Thymus (tissue), 11 donors: Measurements from ENCODE around the gene INHBC. TPM values are rescaled to one million over a fixed set of nuclear protein-coding genes. Genes with fewer than 3 reads are reported as not detected.
A peak's percentile ranks its signal among the peaks of the same experiment; 100 is the strongest.

Experiments
- DNase-seq, 9 donors: peaks; one replicate each; pipeline ENCODE4 v3.0.0-alpha.2; 2013; ENCODE audit warnings: low spot score in 9 of 9, low read depth in 6 of 9, missing footprints in 1 of 9
- H3K27ac ChIP-seq, 2 donors: one replicate each; pipeline ENCODE4 v1.5.1; 2013; ENCODE audit warnings: control low read depth in 1 of 2, low read depth in 1 of 2, low read length in 1 of 2, mild to moderate bottlenecking in 1 of 2, moderate library complexity in 1 of 2
- H3K27me3 ChIP-seq, 2 donors: one replicate each; pipeline ENCODE4 v1.5.1; 2013; ENCODE audit warnings: low read length in 1 of 2; ENCODE audit not compliant: control insufficient read depth in 2 of 2, insufficient read depth in 1 of 2
- H3K36me3 ChIP-seq, 2 donors: one replicate each; pipeline ENCODE4 v1.5.1; 2013; ENCODE audit warnings: low read length in 1 of 2, mild to moderate bottlenecking in 1 of 2, moderate library complexity in 1 of 2; ENCODE audit not compliant: control insufficient read depth in 2 of 2, insufficient read depth in 2 of 2
- H3K4me1 ChIP-seq, 2 donors: one replicate each; pipeline ENCODE4 v1.5.1; 2013; ENCODE audit warnings: low read length in 2 of 2; ENCODE audit not compliant: control insufficient read depth in 2 of 2, insufficient read depth in 2 of 2
- H3K4me3 ChIP-seq, 2 donors: one replicate each; pipeline ENCODE4 v1.5.1; 2013; ENCODE audit warnings: low read length in 2 of 2, control low read depth in 1 of 2, mild to moderate bottlenecking in 1 of 2
- H3K9me3 ChIP-seq, 2 donors: one replicate each; pipeline ENCODE4 v1.5.1; 2013; ENCODE audit warnings: low read length in 1 of 2, mild to moderate bottlenecking in 1 of 2; ENCODE audit not compliant: control insufficient read depth in 2 of 2, insufficient read depth in 1 of 2
- WGBS: extraction: QIAGEN DNeasy Blood & Tissue Kit; methylation state at CpG from one replicate; pipeline ENCODE4 v1.1.7; 2013; 5-methylcytosine and 5-hydroxymethylcytosine counted together
- polyA plus RNA-seq: library from polyadenylated mRNA; stranded (reverse); fragments of 200-250 nt; gene quantifications from one replicate; pipeline ENCODE4 v1.2.3, GENCODE V29; 2013
- total RNA-seq: library from RNA; stranded (reverse); fragments of 120-200 nt; gene quantifications from one replicate; pipeline ENCODE4 v1.2.4, GENCODE V29; 2013
- donor health status: healthy.

The INHBC gene
- total and polyA plus RNA-seq, 2 donors, result 0.05 TPM; not detected in 1

DNA sequence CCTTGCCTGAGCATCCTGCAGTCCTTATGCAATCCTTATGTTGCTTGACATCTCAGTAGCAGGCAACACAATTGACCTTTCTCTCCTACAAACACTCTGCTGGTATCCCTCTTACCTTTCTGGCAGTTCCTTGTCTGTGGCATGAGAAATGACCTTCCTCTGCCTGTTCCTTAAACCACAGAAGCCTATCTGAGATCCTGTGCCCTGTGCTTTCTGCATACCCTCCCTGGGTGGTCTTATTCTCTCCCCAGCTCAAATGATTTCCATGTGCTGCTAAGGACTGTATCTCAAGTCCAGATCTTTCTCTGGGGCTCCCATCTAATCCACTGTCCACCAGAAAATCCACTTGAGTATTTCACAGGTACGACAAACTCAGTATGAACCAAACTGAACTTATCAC lies 47.1 kb downstream of the INHBC start:
- peaks cover 21 to 48% of the 10 kb centered on the region in 2 donors for H3K4me1 ChIP-seq
- DNase-seq, result no peak
- peaks cover 0 to 2% of the 10 kb centered on the region in 2 donors for H3K27me3 ChIP-seq
- WGBS, result 91% methylated on average over 1 of the region's 1 CpG
- H3K36me3 ChIP-seq, result no peaks in the 10 kb centered on the region
- H3K27ac ChIP-seq, result peak overlapping the region; percentile 1 to 15
- H3K9me3 ChIP-seq, result no peaks in the 10 kb centered on the region
- H3K4me3 ChIP-seq, result no peak overlapping the region

DNA sequence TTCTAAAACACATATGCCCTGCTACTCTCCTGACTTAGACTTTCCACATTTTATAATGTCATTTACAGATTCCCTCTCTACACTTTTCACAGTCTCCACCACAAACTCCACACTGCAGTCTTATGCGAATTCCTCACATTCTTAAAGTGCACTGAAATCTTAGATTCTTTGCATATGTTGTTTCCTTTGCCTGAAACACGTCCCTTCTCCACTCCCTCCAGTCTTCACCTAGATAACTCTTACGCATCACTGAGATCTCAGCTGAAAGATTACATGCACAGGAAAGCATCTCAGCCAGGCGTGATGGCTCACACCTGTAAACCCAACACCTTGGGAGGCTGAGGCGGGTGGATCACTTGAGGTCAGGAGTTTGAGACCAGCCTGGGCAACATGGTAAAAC lies 48.9 kb downstream of the INHBC start:
- no peak overlapping the region for H3K27ac ChIP-seq
- H3K36me3 ChIP-seq, result no peaks in the 10 kb centered on the region
- peaks cover 18 to 40% of the 10 kb centered on the region in 2 donors for H3K4me1 ChIP-seq
- 92% methylated on average over 5 of the region's 5 CpGs for WGBS
- DNase-seq, result no peak
- no peaks in the 10 kb centered on the region for H3K27me3 ChIP-seq
- no peak overlapping the region for H3K4me3 ChIP-seq
- H3K9me3 ChIP-seq, result no peaks in the 10 kb centered on the region

DNA sequence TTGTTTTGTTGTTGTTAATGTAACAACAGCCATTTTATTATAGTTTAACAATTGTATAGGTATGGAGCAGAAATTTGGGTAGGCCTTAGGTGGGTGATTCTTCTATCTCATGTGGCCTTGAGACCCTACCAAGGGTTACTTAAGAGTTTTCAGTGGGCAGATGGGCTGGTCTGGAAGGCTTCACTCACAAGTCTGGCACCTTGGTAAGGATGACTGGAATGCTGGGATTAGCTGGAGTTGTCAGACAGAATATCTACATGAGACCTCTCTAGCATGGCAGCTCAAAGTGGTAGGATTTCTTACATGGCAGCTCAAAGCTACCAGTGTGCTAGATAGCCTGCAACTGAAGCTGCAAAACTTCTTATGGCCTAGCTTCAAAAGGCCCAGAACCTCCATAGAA lies 51.1 kb downstream of the INHBC start:
- Histone ChIP-seq H3K36me3 (peaks cover 15 to 17% of the 10 kb centered on the region in 2 donors), H3K27ac (no peak overlapping the region), H3K4me1 (peaks cover 8 to 28% of the 10 kb centered on the region in 2 donors), H3K4me3 (no peak overlapping the region), H3K9me3 (no peaks in the 10 kb centered on the region), H3K27me3 (no peaks in the 10 kb centered on the region)
- DNase-seq, result no peak

- no peak for DNase-seq
- no peak overlapping the region for H3K4me3 ChIP-seq
- no peaks in the 10 kb centered on the region for H3K27me3 ChIP-seq
- 96% methylated on average over 27 of the region's 27 CpGs for WGBS
- no peak overlapping the region for H3K27ac ChIP-seq
- H3K9me3 ChIP-seq, result no peaks in the 10 kb centered on the region
- peaks cover 27 to 29% of the 10 kb centered on the region in 2 donors for H3K36me3 ChIP-seq
- peaks cover 8 to 17% of the 10 kb centered on the region in 2 donors for H3K4me1 ChIP-seq
Measured at GRCh38 chr12:57487055-57487596, 52.5 kb downstream of the INHBC start.

GRCh38 chr12:57487597-57488401 lies 53.2 kb downstream of the INHBC start, which contains the start of gene MARS1:
Gene MARS1 (plus strand): TSS chr12:57488068. CDS start chr12:57488091, 23 bp downstream.
- peak in 8 of 9 donors; percentile 89 to 98 (median 94) for DNase-seq
- Histone ChIP-seq H3K36me3 (peaks cover 32 to 34% of the 10 kb centered on the region in 2 donors), H3K27me3 (no peaks in the 10 kb centered on the region), H3K27ac (peak within 1 kb of the TSS; percentile 26 to 79), H3K4me1 (peaks cover 8 to 17% of the 10 kb centered on the region in 2 donors), H3K9me3 (no peaks in the 10 kb centered on the region), H3K4me3 (peak within 1 kb of the TSS; percentile 64 to 96)
- 17% methylated on average over 47 of the region's 47 CpGs for WGBS

DNA sequence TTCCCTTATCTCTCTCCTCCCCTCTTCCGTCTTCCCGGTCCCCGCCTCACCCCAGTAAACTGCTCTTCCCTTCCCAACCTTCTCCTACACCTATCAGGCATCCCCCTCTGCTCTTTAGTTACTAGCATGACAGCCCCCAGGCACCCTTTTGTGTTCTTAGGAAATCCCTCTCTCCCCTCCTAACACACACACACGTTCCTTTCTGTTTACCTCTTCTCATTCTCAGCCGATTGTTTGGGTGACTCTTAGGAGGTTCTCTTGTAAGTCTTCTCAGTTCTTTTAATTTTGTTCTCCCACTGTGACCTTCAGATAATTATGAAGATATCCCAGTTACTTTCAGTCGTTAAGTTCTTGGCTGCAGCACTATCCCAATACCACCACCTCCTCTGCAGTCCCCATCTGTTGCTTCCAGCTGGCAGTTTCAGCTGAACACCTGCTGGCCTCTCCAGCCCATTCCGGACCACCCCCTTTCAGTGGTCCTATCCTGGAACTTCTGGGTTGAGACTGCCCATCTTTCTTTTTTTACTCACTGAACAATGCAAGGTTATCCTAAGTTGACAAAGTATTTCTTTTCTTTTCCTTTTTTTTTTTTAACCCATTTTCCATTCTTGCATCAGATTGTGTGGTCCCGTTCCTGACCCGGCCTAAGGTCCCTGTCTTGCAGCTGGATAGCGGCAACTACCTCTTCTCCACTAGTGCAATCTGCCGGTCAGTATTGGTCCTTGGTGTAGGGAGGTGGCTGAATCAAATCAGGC lies 54.0 kb downstream of the INHBC start:
- peak overlapping the region; percentile 26 to 79 for H3K27ac ChIP-seq
- WGBS, result 41% methylated on average over 11 of the region's 11 CpGs
- H3K4me3 ChIP-seq, result peak overlapping the region; percentile 64 to 96
- H3K9me3 ChIP-seq, result no peaks in the 10 kb centered on the region
- H3K4me1 ChIP-seq, result peaks cover 8 to 17% of the 10 kb centered on the region in 2 donors
- peak in 1 of 9 donors; percentile 23 for DNase-seq
- H3K36me3 ChIP-seq, result peaks cover 35 to 37% of the 10 kb centered on the region in 2 donors
- H3K27me3 ChIP-seq, result no peaks in the 10 kb centered on the region

GRCh38 chr12:57489157-57489641 lies 54.6 kb downstream of the INHBC start:
- peaks cover 35 to 39% of the 10 kb centered on the region in 2 donors for H3K36me3 ChIP-seq
- no peak overlapping the region for H3K27ac ChIP-seq
- H3K4me3 ChIP-seq, result peak overlapping the region in 1 of 2 donors; percentile 96
- no peaks in the 10 kb centered on the region for H3K9me3 ChIP-seq
- peaks cover 8 to 17% of the 10 kb centered on the region in 2 donors for H3K4me1 ChIP-seq
- H3K27me3 ChIP-seq, result no peaks in the 10 kb centered on the region
- WGBS, result 96% methylated on average over 5 of the region's 5 CpGs
- no peak for DNase-seq

DNA sequence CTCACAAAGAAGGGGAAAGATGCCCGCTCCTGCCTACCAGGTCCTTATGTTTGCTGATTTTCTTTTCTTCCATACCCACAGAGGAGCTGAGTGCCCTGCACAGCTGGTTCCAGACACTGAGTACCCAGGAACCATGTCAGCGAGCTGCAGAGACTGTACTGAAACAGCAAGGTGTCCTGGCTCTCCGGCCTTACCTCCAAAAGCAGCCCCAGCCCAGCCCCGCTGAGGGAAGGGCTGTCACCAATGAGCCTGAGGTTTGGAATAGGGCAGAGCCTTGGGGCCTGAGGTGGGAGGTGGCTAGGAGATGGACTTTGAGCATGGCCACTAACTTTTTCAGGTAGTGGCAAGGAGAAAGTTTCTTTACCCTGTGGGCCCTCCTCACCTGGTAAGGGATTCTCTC lies 55.5 kb downstream of the INHBC start:
- no peaks in the 10 kb centered on the region for H3K27me3 ChIP-seq
- DNase-seq, result no peak
- 97% methylated on average over 4 of the region's 4 CpGs for WGBS
- H3K4me1 ChIP-seq, result peaks cover 8 to 17% of the 10 kb centered on the region in 2 donors
- no peaks in the 10 kb centered on the region for H3K9me3 ChIP-seq
- H3K4me3 ChIP-seq, result no peak overlapping the region
- peaks cover 38 to 39% of the 10 kb centered on the region in 2 donors for H3K36me3 ChIP-seq
- no peak overlapping the region for H3K27ac ChIP-seq
